T-helper 1 cell (primary cell): ENCODE results near the gene MYO1A.
A peak's percentile ranks its signal among the peaks of the same experiment; 100 is the strongest.

Source experiments
- DNase-seq, 5 donors: peaks; one replicate each; pipeline ENCODE4 v3.0.0-alpha.2; 2012 to 2020

The MYO1A gene

DNA sequence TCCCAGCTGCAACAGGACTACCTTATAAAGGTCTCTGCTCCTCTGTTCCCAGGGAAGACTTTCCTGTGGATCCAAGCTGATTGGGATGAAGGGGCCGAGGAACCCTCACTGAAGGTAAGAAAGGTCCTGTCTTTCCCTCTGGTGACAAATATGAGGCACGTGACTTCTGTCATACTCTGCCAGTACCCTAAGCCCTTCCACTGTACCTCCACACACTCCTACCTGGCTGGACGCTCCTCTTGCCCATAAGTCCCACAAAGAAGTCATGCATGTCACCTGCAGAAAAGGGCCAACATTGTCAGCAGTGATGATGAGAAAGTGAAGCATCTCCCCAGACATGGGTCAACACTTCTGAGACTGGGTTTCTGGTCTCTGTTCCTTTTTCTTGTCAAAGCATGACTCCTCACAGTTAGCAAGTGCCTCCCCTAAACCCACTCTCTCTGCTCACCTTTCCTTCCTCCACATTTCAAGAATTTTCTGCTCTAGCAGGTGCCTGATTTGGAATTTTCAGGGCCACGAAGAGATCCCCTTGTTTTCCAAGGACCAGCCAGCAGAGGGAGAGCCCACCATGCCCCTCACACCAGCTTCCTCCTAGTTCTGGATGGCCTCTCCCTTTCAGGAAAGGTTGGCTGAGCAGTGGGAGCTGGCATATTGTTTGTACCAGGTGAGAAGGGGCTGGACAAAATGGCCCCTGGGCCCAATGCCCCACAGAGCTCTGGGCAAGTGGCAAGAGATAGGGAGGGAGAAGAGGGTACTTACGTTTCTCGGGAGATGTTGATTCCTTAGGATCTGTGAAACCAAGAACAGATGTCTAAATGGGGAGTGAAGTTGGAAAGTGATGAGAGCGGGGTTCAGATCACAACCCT is 37.1 kb downstream of the MYO1A start:
- DNase-seq = no peak

DNA sequence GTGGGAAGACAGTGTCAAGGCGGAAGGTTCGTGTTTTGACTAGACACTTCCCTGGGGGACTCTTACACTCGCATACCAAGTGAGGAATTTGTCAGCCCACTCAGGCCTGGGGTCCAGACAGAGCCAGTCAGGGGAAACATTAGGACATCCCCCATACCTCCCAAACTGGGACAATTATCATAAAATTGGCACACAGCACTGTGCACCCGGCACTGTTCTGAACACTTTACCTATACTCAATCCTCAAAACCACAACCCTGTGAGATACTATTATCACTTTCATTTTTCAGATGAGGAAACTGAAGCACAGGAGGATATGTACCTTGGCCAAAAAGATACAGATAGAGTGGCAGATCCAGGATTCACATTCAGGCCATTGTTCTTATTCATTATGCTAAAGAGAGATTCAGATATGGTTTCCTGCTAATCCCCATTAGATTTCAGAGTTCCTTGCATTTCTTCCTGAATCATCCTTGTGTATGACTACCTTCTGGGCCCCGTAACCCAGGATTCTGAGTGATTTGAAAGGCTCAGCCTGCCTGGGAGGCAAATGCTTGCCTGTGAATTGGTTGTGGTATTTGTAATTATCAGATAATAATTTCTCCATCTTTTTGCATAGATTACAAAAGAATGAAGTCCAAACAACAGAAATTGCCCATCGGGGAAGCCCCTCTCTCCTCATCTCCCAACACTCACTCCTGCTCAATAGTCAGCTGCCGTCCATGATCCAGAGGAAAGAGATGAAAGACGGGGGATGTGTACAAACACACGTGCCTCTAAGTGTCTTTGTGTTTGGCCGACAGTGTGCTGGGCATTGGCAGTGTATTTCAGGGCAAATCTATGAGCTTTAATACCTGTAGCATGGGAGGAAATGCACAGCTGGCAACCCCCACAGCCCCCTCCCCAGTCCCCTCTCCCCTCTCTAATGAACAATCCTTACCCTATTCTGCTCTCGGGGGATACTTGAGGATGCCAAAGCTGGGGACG is 38.2 kb downstream of the MYO1A start:
- peak in 1 of 5 donors; percentile 53 for DNase-seq

DNA sequence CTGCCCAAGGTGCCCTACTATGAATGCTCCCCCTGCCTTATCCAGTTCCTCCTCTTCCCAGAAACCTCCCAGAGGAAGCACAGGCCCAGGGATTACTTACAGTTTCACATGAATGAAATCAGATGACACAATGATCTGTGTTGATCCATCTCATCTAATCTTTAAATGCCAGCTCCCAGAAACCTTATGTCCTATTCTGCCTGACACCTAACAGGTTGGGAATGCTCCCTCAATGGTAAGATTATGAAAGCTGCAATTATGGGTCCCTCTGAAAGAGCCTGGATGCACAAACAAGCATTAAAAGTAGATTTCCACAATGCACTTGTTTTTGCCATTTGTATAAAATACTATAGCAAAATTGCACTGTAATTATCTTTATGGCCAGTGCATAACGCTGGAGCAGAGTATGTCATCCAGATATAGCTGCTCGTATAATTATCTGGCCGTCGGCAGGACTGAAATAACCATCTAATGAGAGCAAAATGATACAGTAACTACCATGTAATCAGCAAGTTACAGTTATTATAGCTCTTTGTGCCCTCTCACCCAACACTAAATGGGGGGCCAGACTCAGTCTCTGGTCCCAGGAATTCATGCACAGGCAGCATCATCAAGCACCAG is 39.2 kb downstream of the MYO1A start:
- no peak for DNase-seq

- DNase-seq = no peak
These were observed 39.8 kb downstream of the MYO1A start for GRCh38 chr12:57009949-57010626.

DNA sequence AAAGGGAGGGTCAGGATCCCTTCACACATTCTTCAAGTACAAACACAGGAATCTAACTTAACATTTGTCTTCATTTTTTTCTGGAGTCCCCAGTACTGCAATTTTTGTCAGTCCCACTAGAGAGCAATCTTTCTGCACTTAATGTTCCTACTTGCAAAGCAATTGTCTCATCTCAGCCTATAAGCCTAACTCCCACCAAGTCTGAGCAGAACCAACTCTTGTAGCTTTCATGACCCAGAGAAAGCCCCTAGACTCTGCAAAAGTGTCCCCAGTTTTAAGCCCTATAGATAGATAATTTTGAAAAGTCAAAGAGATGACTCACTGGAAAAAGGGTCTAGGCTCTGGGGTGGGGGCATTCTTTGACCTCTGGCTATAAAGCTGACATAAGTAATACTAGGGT is 41.8 kb downstream of the MYO1A start:
- DNase-seq = peak in 1 of 5 donors; percentile 61

DNA sequence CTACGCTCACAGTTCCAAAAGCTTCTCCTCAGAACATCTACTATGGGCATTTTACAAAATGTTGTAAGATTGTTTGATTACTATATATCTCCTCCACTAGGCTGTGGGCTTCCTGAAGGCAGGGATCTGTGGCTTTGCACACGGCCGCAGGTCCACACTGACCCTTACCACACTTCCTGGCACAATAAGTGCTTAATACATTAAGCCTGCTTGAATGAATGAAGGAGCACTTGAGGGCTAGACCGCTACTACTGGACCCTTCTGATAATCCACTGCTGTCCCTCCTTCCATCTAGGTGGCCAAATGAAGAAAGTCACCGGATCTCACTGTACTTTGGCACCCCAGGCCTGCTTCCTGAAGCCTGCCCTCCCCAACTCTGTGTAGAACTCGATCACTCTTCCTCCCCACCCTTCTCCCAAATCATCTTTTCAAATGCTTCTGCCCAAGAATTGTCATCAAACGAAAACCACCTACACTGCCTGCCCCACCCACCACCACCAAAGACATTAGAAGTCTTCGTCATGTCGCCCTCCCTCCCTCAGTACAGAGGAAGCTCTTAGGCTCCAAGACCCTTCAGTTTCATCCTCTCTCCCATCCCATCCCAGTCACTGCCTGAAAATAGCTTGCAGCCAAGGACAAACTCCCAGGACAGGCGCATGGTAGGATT is 43.0 kb downstream of the MYO1A start:
- DNase-seq = no peak

DNA sequence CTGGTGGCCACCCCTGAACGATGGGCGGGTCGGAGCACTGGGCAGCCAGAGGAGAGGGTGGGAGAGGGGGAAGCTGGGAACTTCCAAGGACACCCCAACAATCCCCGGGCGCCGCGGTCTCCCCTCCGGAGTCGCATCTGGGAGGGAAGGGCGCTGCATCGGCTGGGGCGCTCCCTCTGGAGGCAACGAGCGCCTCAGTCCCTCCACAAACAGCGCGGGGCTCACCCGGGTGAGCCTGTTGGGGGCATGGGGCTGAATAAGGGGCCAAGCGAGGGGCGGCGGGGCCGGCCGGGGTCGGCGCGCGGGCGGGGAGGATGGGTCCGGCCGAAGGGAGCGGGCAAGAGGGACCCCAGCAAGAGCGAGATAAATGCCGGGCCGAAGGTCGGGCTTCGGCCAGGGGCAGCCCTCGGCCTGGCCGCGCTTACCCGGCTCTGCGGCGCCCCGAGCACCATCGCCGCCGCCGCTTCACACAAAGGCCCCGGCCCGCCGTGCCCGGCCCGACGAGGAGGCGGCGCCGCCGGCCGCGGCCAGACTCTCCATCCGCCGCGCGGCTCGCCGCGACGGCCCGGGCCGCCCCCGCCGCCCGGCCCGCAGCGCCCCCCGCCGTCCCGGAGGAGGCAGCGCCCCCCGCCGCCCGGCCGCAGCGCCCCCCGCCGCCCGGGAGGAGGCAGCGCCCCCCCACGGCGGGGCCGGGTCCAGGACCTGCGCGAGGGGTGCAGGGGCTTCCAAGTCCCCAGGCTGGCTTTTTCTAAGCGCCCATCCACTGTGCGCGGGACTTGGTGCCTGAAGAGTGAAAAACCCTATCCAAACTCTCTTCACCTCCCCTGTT is 43.7 kb downstream of the MYO1A start, which contains the start of gene ZBTB39:
Gene ZBTB39, minus strand, starts transcription at position 567 of the 829 bp plus-strand sequence. CDS start 1,629 bp downstream, outside the sequence.
- peak; percentile 45 to 71 (median 50) for DNase-seq

DNA sequence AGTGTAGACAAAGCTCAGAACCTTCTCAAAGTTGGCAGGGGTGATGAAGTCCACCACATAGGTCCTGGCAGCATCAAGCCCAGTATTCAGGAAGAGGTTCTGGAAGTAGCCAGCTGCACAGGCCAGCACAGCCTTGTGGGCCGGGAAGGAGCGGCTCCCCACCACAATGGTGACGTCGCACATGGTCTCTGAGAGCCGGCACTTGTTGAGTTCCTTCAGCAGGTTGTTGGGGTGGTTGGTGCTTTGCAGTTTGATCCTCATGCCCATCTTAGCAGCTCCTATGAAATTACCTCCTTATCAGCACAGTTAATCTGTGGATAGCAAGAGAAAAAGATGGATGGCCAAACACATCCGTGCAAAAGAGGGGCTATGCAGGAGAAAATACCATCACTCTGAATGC is 45.3 kb downstream of the MYO1A start:
- no peak for DNase-seq

GRCh38 chr12:57003395-57003794 is 46.5 kb downstream of the MYO1A start:
- no peak for DNase-seq

GRCh38 chr12:57001448-57001906 is 48.5 kb downstream of the MYO1A start:
- DNase-seq = peak; percentile 43 to 76 (median 64)

DNA sequence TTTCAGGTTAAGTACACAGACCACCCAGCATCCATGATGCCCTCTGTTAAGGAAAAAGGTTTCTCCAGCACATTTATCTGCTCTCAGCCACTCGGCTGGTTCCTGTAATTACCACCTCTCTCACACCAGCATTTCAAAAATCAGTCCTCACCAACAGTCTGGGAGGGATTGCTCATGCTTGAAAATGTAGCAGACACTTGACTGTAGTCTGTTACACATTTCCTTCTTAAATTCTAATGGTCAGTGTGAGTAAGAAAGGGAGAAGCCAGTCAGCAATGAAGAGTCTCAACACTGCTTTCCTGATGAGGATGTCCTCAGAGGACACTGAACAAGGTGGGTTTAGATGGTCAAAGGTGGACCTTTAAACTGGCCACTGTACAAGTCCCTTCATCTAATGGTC is 49.5 kb downstream of the MYO1A start:
- no peak for DNase-seq

DNA sequence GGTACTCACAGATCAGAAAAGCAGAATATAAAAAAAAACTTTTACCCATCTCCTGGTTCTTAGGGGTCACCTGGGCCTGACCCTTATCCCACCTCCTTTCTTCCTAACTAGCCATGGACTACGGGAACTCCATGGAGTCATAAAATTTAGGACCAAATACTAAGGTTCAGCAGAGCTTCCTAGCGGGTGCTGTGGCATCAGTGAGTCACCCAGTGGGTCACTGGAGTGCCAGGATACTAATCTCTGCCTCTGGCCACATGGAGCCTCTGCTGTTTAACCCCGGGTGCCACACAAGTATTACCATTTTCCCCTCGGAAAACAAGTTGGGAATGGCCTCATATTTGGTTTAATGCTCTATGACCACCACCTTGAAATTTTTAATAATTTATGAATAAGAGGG is 50.5 kb downstream of the MYO1A start:
- no peak for DNase-seq

DNA sequence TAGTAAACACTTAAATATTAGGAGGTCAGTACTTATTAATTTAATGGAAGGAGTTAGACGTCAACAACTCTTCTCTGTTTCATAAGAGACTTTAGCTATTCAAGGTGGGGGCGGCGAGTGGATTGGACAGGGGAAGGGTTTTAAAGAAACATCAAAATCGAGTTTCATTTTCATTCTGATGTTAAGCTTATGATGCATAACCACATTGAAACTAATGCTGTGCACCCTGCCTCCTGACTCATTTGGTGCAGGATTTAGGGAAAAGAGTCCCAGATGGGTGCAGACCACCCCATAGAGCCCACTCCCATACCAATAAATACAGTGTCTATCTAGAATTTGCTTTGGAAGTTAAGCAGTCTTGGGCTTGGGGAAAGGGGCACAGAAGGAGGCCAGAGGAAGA is 50.9 kb downstream of the MYO1A start:
- DNase-seq = peak in 1 of 5 donors; percentile 63

GRCh38 chr12:56998316-56998715 is 51.6 kb downstream of the MYO1A start:
- DNase-seq = no peak

GRCh38 chr12:56996793-56997545 is 53.0 kb downstream of the MYO1A start:
- no peak for DNase-seq

DNA sequence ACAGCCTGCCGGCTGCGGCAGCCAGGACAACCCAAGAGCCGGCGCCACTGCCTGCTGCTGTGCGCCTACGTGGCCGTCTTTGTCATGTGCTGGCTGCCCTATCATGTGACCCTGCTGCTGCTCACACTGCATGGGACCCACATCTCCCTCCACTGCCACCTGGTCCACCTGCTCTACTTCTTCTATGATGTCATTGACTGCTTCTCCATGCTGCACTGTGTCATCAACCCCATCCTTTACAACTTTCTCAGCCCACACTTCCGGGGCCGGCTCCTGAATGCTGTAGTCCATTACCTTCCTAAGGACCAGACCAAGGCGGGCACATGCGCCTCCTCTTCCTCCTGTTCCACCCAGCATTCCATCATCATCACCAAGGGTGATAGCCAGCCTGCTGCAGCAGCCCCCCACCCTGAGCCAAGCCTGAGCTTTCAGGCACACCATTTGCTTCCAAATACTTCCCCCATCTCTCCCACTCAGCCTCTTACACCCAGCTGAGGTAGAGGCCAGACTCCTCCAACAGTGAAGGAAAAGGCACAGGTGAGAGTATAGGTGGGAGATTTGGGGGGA is 53.9 kb downstream of the MYO1A start:
- DNase-seq = no peak

DNA sequence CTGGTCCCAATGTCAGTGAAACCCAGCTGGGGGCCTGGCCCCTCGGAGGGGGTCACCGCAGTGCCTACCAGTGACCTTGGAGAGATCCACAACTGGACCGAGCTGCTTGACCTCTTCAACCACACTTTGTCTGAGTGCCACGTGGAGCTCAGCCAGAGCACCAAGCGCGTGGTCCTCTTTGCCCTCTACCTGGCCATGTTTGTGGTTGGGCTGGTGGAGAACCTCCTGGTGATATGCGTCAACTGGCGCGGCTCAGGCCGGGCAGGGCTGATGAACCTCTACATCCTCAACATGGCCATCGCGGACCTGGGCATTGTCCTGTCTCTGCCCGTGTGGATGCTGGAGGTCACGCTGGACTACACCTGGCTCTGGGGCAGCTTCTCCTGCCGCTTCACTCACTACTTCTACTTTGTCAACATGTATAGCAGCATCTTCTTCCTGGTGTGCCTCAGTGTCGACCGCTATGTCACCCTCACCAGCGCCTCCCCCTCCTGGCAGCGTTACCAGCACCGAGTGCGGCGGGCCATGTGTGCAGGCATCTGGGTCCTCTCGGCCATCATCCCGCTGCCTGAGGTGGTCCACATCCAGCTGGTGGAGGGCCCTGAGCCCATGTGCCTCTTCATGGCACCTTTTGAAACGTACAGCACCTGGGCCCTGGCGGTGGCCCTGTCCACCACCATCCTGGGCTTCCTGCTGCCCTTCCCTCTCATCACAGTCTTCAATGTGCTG is 54.6 kb downstream of the MYO1A start:
- no peak for DNase-seq

DNA sequence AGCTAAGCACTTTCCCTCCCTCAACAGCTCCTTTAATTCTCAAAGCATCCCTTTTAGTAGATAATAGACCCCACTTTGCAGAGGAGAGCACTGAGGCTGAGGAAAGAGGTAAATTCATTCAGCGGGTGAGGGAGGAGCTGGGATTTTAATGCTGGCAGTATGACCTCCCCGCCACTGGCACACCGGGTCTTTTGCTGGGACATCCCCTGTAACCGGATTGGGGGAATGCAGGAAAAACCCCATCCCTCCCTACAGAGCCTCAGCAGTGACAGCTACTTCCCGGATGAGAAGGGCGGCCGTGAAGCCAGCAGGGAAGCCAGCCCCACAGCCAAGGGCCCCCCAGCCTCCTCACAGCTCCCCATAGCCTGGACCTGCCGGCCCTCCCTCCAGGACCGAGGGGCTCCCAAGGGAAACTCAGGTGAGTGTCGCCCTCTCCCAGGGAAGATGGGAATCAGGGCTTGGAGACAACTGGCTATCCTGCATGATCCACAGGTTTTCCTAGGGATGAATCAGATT is 55.6 kb downstream of the MYO1A start:
- no peak for DNase-seq

- DNase-seq = no peak
These were observed 56.6 kb downstream of the MYO1A start for GRCh38 chr12:56993346-56993745.
